GM19351 (cell line): Measurements from ENCODE around the gene RPLP1.

Source experiments
- ATAC-seq: cut with Tn5 transposase; IDR thresholded peaks from one replicate; pipeline ENCODE4 v1.9.1; 2021; ENCODE audit warnings: mild to moderate bottlenecking, moderate library complexity; ENCODE audit not compliant: unreplicated experiment

Gene RPLP1

DNA sequence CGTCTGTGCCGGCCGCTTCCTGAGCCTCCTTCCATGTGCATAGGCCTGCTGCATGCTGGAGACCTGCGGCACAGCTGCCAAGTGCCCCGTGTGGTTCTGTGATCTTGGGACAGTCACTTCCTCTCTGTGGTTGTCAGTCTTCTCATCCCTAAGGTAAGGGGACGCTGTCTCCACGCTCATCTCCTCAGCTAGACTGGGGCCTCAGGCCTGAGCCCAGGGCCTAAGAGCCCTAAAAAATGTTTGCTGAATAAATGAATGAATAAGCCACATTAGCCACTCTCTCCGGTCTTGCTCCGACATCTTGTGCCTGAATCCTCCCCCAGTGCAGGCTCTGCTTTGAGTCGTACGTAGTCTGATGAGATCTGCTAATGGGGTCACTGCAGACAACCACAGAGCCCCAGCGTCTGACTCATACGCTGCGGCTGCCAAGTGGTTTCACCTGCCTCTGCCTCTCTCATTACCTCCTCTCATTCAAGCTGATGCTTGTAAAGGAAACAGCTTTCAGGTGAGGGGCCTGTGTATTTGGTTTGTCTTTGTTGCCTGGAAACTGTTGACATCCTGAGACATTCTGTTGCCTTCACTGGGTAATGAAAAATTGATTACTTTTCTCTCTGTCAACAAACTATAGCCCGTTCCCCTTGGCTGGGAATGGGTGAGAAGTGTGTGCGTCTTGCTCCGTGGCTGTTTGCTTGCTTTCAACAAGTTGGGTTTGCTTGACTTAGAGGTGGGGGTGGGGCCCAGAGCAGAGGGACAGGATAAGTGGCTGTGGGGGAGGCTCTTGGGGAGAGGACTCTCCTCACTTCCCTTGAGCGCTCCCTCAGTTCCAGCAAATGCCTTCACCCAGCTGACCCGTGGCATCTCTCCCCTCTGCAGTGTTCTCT, 15.9 kb downstream of the RPLP1 start:
- peak; percentile 75 for ATAC-seq

DNA sequence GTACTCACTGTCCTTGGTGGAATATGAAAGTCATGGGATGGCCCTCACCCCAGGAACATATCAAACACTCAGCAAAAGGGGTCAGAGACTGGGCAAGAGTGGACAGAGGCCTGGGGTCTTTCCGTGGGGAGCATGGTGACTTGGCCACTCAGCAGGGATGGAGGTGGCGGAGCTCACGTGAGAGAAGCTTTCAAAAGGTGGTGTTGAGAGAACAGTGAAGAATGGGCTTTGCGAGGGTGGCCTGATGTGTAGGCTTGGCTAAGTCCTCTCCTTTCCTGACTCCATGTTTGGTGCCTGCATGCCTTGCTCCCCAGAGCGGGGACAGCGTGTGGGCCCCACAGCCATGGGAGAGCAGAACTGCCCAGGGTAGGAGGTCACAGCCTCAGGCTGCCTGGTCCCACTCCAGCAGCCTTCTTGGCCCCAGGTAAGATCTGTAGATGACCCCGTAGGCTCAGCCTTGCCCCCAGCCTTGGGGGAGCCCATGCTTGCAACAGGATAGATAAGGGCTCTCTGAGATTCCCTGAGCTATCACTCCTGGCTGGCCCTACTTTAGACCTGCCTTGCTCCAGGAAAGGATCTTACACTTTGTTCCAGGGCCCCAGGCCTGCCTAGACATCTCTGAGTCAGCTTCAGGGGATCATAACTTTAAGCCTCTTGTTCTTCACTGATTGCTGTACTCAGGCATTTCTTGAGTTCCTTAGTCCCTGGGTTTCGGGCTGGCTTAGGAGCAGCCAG, 17.0 kb downstream of the RPLP1 start:
- ATAC-seq, result no peak

DNA sequence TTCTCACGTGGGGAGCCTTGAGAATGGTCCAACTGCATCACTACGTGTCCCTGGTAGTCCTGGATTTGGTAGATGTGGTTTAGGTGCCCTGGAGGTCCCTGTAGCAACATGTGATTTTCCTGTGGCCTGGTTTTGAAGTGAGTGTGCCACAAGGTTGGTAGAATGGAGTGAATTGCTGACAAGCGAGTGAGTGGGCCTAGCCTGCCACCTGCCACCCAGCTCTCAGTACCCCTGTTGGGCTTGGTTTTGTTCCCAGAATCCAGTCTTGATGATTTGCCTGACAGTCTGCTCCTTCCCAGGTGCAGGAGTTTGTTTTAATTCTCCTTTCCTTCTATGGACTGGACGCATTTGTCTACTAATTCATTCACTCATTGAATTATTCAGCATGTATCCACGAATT, 19.4 kb downstream of the RPLP1 start:
- no peak for ATAC-seq

DNA sequence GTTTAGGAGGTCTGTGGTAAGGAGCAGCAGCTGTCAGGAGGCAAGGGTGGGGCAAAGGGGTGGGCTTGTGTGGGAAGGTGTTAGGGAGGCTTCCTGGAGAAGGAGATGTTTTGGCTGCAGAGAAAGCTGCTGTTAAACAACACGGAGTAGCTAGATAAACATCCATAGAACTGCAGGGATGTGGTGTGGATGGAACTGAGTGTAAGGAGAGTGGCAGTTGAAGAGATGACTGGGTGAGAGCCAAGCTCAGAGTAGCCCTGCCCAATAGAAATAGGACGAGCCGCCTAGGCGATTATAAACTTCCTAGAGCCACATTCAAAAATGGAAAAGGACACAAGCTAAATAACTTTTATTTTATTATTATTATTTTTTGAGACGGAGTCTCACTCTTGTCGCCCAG, 19.9 kb downstream of the RPLP1 start:
- ATAC-seq, result no peak

DNA sequence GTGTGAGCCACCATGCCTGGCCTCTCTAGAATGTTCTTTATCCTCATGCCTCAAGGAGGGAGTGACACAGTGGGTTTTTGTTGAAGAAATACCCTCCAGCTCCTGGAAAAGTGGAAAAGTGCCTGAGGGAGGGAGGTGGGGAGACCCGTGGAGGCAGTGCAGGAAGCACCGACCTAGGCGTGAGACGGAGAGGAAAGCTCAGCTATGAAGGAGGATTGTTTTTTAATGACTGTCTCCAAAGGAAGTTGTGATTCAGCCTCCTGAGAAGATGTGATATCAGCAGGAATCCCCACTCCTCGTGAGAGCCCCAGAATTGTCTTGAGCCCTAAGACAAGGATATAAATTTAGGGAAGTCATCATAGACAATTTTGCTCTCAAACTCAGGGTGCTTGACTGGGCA, 21.7 kb downstream of the RPLP1 start:
- ATAC-seq, result no peak

DNA sequence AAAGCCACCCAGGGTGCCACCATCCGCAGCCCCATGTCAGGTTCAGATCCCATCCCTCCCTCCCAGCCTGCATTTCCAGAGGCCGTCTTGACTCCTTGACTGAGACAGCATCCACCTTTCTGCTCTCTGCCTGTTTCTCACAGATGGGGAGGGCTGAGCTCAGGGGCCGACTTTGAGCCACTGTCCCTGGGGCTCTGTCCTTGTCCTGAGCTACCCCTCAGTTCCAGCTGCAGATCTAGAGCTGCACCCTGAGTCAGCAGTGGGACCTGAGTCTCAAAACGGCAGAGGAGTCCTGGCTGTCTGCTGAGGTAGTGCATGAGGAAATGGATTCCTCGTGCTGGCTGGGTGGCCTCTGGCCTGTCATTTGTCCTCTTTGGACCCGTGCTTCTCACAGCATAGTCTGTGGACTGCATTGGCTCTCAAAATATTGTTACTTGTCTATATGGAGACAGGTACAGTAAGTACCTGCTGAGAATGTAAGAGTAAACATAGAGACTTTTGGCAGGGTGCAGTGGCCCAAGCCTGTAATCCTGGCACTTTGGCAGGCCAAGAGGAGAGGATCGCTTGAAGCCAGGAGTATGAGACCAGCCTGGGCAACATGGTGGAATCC, 22.3 kb downstream of the RPLP1 start:
- no peak for ATAC-seq

DNA sequence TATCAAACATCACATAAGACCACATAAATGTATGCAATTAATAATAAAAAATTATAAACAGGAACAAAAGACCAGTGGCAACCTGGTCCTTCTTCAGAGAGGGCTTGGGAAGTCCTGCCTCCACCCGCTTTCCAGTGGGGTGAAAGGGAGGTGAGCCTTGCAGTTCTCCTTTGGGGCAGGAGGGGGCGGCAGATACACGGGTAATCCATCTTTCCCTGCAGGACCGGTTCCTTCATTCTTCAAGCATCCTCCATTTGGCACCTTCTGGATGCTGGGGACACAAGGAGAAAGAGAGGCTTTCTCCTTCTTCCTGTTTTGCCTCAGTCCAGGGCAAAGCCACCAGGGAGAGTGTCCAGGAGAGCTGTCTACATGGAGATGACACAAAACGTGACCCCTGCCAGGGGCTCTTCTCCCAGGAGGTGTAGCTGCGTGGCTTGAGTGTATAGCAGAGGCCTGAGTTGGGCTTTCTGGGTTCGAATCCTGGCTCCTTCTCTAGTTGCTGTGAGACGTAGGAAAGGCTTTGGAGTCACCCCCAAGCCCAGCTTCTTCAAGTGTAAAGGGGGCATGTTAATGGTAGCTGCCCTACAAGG, 23.2 kb downstream of the RPLP1 start:
- ATAC-seq, result no peak

DNA sequence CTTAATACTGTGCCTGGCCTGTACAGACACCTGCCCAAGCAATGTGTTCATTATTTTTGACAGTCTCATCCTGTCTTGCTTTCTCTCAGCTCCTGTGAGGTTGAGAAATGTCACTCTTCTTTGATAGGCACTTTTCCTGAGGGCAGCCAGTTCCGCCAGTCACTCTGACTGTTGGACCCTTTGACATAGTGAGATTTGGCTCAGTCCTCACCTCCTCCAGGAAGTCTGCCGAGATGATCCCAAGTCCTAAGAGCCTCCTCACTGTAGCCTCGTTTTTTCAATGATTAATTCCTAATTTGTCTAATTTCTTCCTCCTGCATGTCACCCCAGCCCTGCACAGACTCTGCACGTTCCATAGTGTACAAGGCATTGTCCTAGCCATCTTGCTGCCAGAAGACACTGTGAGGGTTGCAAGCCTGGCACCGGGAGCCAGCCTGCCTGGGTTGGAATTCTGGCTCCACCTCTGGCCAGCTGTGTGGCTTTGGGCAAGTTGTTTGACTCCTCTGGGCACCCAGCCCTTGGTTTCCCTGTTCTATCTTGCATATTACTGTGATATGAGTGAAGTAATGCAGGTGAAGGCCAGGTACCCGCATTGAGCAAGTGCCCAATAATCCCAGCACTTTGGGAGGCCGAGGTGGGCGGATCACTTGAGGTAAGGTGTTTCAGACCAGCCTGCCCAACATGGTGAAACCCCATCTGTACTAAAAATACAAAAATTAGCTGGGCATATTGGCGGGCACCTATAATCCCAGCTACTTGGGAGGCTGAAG, 24.3 kb downstream of the RPLP1 start:
- ATAC-seq, result no peak

DNA sequence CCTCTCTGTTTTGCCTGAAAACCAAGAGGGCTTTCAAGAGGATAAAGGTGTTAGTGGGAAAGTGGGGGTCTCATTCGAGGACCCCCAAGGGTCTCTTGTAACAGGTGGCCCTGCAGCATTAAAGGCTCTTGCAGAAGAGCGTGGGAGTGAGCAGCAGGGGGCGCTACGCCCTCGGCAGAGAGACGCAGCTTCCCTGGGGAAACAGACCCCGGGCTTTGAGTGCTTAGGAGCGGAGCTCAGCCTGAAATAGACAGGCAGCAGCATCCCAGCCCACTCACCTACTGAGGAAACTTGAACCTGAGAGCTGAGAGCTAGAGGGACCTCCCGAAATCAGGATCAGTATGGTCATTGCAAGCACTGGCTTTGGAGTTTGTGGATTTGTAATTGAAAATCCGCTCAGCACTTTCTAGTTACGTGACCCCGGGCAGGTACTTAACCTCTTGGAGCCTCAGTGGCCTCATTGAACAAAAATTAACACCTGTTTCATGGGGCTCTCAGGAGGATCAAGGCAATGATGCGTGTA, 25.7 kb downstream of the RPLP1 start:
- no peak for ATAC-seq

DNA sequence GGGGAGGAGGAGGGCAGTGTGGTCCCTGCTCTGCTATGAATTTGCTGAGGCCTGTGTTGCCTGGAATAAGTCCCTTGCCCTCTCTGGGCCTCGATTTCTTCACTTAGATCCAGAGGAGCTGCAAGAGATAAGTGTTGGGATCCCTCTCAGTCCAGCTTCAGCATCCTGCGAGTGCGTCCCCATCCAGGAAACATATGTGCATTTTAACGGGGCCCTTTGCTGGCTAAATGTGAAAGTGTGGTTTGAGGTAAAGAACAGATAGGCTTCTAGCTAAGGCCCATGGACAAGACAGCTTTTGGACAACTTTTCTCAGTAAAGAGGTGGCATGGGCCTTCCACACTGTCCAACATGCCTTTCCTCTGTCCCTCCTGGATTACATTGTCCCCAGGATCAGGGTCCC, 26.5 kb downstream of the RPLP1 start:
- ATAC-seq, result no peak

DNA sequence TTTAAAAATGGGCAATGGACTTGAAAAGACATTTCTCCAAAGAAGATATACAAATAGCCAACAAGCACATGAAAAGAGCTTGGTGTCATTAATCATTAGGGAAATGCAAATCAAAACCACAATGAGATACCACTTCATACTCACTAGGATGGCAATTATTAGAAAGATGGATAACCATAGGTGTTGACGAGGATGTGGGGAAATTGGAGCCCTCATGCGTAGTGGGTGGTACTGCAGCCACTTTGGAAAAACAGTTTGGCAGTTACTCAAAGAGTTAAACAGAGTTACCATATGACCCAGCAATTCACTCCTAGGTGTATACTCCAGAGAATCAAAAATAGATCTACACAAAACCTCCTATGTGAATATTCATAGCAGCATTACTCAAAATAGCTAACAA, 27.4 kb downstream of the RPLP1 start:
- ATAC-seq, result no peak

DNA sequence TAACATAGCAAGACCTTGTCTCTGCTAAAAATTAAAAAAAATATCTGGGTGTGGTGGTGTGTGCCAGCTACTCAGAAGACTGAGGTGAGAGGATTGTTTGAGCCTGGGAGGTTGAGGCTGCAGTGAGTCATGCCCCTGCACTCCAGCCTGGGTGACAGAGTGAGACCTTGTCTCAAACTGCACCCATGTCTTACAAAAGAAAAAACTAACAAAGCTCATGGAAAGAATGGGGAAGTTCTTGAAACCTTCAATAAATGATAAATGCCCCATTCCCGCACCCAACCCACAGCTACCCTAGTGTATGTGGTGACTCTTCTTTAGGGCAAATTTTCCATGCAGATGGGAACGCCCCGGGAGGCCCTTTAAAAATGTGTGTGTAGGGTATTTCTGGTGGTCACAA, 28.3 kb downstream of the RPLP1 start:
- no peak for ATAC-seq

DNA sequence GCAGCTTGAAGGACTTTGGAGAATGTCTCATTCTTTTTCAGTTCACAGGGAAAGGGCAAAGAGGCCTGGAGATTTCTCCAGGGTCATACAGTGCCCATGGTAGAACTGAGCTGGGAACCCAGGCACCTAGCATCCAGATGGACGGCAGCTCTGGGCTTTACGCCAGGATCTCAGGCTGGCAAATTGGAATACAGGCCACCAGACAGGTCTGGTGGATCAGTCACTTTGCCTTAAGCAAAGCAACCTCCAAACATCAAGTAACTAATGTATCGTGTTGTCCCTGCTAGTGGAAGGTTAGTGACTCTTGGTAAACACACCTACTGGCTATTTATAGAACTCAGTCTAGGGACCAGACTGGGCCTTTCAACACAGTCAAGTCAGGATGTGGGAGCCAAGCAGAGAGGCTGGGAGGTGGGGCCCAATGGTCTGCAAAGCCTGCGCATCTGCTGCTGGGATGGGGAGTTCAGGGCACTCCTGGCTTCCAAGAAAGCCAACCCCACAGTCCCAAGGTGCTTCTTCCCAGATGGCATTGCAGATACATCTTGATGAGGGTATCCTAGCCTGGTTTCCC, 30.2 kb downstream of the RPLP1 start:
- ATAC-seq, result no peak

DNA sequence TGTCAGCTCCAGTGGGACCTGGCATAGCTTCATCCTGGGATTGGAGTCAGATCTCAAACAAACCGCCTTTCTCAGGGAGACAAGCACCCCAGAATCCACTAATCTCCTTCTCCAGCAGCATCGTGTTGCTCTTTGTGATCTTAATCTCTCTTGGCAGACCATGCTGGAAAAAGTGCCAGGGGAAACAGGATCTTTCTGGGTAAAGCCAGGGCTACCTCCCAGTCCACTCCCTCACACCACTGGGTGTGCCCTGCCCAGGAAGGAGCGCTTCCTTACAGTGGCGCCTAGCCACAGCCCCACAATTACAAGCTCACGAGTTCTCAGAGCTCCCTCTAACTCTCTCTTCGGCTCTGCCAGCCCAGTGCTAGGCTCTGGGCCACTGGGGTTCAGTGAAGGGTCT, 32.2 kb downstream of the RPLP1 start:
- ATAC-seq, result no peak

DNA sequence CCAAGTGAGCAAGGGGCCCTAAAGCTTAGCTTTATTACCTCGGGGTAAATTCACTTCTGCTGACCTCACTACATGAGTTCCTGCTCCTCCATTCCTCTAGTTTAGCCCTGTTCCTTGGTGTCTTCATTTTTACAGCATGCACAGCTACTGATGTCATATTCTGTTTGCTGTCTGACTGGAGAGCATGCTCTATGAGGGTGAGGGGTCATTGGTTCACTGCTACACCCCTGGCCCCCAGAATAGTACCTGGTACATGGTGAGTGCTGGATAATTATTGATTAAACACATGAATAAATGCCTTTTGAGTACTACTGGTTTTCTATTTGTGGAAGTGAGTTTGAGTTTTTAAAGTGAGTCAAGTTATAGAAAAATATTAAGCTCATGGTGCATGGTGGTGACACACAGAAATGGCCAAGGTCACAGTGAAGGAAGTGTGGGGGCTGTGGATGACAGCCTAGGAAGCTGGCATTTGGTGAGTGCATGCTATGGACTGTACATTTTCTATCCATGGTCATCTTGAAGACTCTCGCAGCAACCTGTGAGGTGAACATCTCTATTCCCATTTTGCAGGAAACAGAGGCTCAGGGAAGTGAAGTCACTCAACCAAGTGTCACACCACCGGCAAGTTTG, 34.0 kb downstream of the RPLP1 start:
- no peak for ATAC-seq

DNA sequence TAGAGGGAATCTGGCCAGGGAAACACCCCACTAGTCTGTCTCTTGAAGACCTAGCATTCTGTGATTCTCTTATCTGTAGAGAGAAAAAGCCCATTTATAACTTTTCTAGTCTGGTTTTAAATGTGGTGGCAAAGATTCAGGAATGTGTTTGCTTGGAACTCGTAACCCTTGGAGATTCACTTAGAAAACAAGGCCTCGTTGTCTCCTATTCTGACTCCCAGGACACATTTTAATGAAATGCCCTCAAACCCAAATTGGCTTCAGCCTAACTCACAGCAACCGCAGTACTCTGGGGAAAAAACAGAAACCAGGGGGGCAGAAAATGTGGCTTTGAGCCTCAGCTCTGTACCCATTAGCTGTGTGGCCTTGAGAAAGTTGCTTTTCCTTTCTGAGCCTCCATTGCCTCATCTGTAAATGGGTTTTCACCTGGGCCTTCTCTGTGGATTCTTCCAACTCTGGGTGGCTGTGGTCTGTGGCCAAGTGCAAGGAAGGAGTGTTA, 36.5 kb downstream of the RPLP1 start:
- no peak for ATAC-seq

DNA sequence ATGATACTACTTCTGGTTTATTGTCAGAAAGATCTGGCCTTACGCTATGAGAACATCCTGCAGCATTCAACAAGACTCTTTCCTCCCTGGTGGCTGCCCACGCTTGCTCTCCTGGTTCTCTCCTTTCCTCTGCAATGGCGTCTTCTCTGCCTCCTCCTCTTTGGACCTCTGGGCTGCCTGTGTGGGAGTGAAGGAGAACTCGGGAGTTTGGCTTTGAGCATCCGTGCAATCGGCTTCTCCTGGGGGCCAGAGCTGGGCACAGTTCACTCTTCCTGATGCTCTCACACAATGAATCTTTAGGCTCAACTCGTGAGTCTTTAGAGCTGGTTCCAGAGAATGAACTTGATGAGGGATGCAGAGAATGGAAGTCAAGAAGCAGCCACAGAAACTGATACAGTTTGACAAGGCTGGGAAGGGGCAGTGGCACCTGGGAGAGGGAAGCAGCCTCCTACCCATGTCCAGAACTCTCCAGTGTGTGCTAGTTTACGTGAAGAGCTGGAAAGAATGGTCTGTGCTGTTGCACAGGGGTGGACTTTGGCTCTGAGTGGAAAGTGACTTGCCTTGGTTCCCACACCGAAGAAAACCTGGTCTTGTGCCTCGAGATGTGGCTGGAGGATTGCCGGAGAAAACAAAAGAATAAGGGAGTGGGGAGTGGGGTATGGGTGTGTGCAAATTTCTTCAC, 37.9 kb downstream of the RPLP1 start:
- no peak for ATAC-seq

DNA sequence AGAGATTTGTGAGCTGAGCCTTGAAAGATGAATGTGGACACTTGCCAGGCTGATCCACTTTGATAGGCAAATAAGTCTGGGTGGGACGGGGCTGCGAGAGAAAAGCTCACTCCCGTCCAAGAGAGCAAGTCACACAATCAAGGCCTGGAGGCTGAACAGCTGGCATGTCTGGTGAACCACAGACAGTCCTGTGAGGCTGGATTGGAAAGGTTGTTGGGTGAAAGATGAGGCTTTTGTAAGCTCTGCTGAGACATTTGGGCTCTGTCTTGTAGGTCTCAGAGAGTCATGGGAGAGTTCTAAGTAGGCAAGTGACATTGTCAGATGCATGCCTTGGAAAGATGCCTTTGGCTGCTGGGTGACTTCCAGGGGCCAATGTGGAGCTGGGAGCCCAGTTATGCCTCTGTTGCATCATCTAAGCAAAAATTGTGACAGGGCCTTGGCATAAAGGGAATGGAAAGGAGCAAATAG, 38.5 kb downstream of the RPLP1 start:
- ATAC-seq, result no peak

DNA sequence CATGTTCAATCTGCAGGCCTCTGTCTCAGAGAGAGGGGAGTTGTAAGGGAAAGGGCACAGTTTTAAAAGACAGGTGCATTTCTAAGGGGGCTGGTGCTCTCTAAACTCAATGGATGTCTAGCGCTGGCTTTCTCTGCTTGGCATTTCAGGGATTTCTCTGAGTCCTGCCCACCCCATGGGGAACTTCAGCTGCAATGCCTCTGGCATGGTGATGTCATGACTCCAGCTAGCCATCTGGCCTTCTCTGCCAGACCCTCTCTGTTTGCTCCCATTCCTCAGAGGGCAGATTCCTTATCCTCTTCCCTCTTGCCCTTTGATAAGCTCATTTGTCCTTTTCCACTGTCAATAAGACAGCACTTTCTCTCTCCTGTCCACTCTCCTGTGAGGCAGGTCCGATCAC, 40.8 kb downstream of the RPLP1 start:
- no peak for ATAC-seq
